Cardiac muscle cell (in vitro differentiated cells and primary cell): Measurements from ENCODE around the gene PRPF6. TPM values are rescaled to one million over a fixed set of nuclear protein-coding genes. Genes with fewer than 3 reads are reported as not detected.
A peak's percentile ranks its signal among the peaks of the same experiment; 100 is the strongest.

Source experiments
- DNase-seq, 2 donors: peaks; one replicate each; pipeline versions ENCODE4 v3.0.0 to v3.0.0-alpha.2; 2010 to 2017; ENCODE audit warnings: low read depth in 1 of 2, low spot score in 1 of 2
- H3K27ac ChIP-seq: fragments of 200-600 bp; sonication (generic); 2 replicates; pipeline ENCODE4 v1.5.1; 2016
- H3K27me3 ChIP-seq: fragments of 200-600 bp; sonication (generic); 2 replicates; pipeline ENCODE4 v1.6.0; 2016; ENCODE audit warnings: control low read depth
- H3K36me3 ChIP-seq: fragments of 200-600 bp; sonication (generic); 2 replicates; pipeline ENCODE4 v1.5.1; 2016; ENCODE audit warnings: control low read depth
- H3K4me1 ChIP-seq: fragments of 200-600 bp; sonication (generic); 2 replicates; pipeline ENCODE4 v1.8.1; 2017; ENCODE audit warnings: low read depth, mild to moderate bottlenecking, mixed run types
- H3K4me3 ChIP-seq: fragments of 200-600 bp; sonication (generic); 2 replicates; pipeline ENCODE4 v1.5.1; 2016; ENCODE audit warnings: mild to moderate bottlenecking
- H3K9me3 ChIP-seq: fragments of 200-600 bp; sonication (generic); 2 replicates; pipeline ENCODE4 v1.5.1; 2017; ENCODE audit warnings: low read depth, mild to moderate bottlenecking, control low read depth
- CTCF ChIP-seq: IDR thresholded peaks from 2 replicates; pipeline ENCODE4 v1.5.1; 2012; ENCODE audit warnings: low read depth, mild to moderate bottlenecking, low read length
- polyA plus RNA-seq: library from polyadenylated mRNA; unstranded; fragments of >200 nt; fragmentation: Nextera tagmentation; extraction: Ambion mirVana; gene quantifications from 2 replicates; pipeline ENCODE4 v1.2.1, GENCODE V29; 2016
- total RNA-seq: library from RNA; depleted of rRNA; stranded (reverse); fragments of >200 nt; gene quantifications from 2 replicates; pipeline ENCODE4 v1.2.3, GENCODE V29; 2016

PRPF6 gene
- total and polyA plus RNA-seq, 2 experiments from 2014 or later, result 67.6 to 73.5 TPM

GRCh38 chr20:64062276-64062595, 81.3 kb downstream of the PRPF6 start:
- Histone ChIP-seq H3K4me1 (peaks cover 10% of the 10 kb centered on the region), H3K27ac (peak overlapping the region; percentile 94), H3K27me3 (no peaks in the 10 kb centered on the region), H3K4me3 (peak overlapping the region; percentile 88), H3K36me3 (no peaks in the 10 kb centered on the region), H3K9me3 (no peaks in the 10 kb centered on the region)
- no peak for DNase-seq
- no peak for TF ChIP-seq CTCF

DNA sequence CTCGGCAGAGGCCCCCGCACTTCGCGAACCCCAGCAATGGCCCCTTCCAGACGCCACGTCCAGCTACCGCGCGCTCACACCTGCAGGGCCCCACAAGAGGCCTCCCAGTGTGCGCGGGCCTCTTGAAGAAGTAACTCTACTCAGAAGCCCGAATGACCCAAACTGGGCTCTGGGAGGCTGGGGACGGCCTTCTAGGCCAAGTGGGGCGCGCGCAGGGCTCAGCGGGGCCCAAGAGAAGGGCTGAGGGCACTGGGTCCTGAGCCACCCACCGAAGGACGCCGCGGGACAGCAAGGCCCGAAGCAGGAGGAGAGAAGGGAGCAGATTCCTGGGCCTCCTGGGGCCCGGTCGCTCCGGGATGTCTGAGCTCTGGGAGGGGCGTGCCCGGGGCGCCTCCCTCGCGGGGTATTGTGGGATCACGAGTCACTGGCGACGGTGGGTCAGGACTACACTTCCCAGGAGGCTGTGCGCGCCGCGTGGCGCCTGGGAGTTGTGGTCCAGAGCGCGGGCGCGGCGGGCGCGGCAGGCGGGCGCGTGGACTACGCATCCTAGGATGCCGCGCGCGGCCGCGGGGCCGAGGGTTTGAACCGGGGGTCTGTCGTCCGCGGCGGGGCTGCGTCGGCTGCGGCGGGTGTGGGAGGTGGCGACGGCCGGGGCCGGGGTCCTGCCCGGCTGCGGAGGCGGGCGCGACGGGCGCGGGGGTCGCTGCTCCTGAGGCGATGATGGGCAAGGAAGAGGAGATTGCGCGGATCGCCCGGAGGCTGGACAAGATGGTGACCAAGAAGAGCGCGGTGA, 81.9 kb downstream of the PRPF6 start, which contains the start of gene TCEA2:
TSS of gene TCEA2 (plus strand) at position 603 of the 793 bp plus-strand sequence. CDS start at position 718, 115 bp downstream.
- H3K9me3 ChIP-seq, result no peaks in the 10 kb centered on the region
- peak within 1 kb of the TSS; percentile 94 for H3K27ac ChIP-seq
- H3K4me3 ChIP-seq, result peak within 1 kb of the TSS; percentile 88
- H3K27me3 ChIP-seq, result no peaks in the 10 kb centered on the region
- peaks cover 10% of the 10 kb centered on the region for H3K4me1 ChIP-seq
- peak; percentile 97 to 99 for DNase-seq
- H3K36me3 ChIP-seq, result no peaks in the 10 kb centered on the region
- TF ChIP-seq CTCF, result no peak

DNA sequence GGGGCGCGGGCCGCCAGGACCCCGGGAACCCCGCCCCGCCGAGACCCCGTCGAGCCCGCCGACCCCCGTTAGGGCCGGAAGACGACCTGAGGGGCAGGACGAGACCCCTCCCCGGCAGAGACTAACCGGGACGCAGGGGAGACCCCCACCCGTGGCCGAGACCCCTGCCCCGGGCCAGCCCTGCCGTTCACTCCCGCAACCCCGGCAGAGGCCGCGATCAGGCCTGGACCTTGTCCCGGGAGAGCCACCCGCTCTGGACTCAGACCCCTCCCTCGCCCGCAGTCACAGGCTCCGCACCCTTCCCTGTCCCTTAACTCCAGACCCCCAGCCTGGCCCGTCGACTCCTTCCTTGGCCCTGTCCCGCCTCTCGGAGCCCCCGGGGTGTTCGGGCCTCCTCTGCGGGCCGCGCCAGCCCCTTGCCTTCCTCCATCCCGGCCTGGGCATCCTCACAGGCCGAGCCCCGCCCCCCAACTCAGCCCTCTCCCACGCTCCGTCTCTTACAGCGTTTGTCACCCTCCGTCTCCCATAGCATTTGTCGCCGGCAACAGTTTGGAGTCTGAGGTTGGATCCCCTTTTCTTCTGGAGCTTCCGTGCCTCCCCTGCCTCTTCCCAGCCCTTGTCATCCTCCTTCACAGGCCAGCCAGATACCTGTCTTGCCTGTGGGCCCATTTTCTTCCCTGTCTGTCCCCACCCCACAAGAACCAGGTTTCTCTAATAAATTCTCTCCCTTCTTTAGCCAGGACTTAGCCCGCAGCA, 82.6 kb downstream of the PRPF6 start:
- Histone ChIP-seq H3K27ac (no peak overlapping the region), H3K4me1 (peaks cover 10% of the 10 kb centered on the region), H3K36me3 (no peaks in the 10 kb centered on the region), H3K9me3 (no peaks in the 10 kb centered on the region), H3K4me3 (peak overlapping the region; percentile 88), H3K27me3 (no peaks in the 10 kb centered on the region)
- peak in 1 of 2 donors; percentile 54 for DNase-seq
- no peak for TF ChIP-seq CTCF

GRCh38 chr20:64064145-64064698, 83.3 kb downstream of the PRPF6 start:
- DNase-seq, result peak in 1 of 2 donors; percentile 57

More at GRCh38 chr20:64064145-64064698, 83.3 kb downstream of the PRPF6 start:
- Histone ChIP-seq H3K36me3 (no peaks in the 10 kb centered on the region), H3K4me3 (peak overlapping the region; percentile 88), H3K4me1 (peaks cover 10% of the 10 kb centered on the region), H3K9me3 (no peaks in the 10 kb centered on the region), H3K27ac (no peak overlapping the region), H3K27me3 (no peaks in the 10 kb centered on the region)
- no peak for TF ChIP-seq CTCF
